Ascending aorta (tissue), 2 donors: ENCODE data around the gene NEMP1. TPM values are rescaled to one million over a fixed set of nuclear protein-coding genes. Genes with fewer than 3 reads are reported as not detected.

ENCODE experiments used
- DNase-seq, 2 donors: peaks; one replicate each; pipeline ENCODE4 v3.0.0-alpha.2; 2019; ENCODE audit warnings: low spot score in 2 of 2
- H3K27ac ChIP-seq, 2 donors: fragments of 200-600 bp; sonication (generic); one replicate each; pipeline ENCODE4 v1.5.1; 2016 to 2017; ENCODE audit warnings: mild to moderate bottlenecking in 1 of 2
- H3K27me3 ChIP-seq: fragments of 200-600 bp; sonication (generic); one replicate; pipeline ENCODE4 v1.5.1; 2017
- H3K36me3 ChIP-seq, 2 donors: fragments of 200-600 bp; sonication (generic); one replicate each; pipeline ENCODE4 v1.5.1; 2016
- H3K4me1 ChIP-seq, 2 donors: fragments of 200-600 bp; sonication (generic); one replicate each; pipeline ENCODE4 v1.5.1; 2016 to 2017; ENCODE audit warnings: mild to moderate bottlenecking in 1 of 2
- H3K4me3 ChIP-seq, 2 donors: fragments of 200-600 bp; sonication (generic); one replicate each; pipeline ENCODE4 v1.5.1; 2016 to 2017; ENCODE audit warnings: mild to moderate bottlenecking in 1 of 2
- H3K9me3 ChIP-seq, 2 donors: fragments of 200-600 bp; sonication (generic); one replicate each; pipeline ENCODE4 v1.5.1; 2016
- intact Hi-C: fragments of 100-400 bp; cut with DNase I; formaldehyde crosslinking; loops from one replicate; pipeline ENCODE4 v1.15.1; 2023
- total RNA-seq: library from RNA; depleted of rRNA; stranded (reverse); fragments of >200 nt; gene quantifications from one replicate; pipeline ENCODE4 v1.1.0, GENCODE V29; 2016
- TF ChIP-seq, protein P1 (sequence below), 3 experiments: fragments of 200-600 bp in 2 of 3; fragments of 450-650 bp in 1 of 3; sonication (generic) in 2 of 3; IDR thresholded peaks; one replicate each; pipeline ENCODE4 v1.5.1; 2016 to 2019; ENCODE audit warnings: antibody characterized with exemption in 3 of 3, mild to moderate bottlenecking in 1 of 3, moderate library complexity in 1 of 3

NEMP1 gene
- total RNA-seq, 1 donor from 2014 or later, result 7.7 TPM

DNA sequence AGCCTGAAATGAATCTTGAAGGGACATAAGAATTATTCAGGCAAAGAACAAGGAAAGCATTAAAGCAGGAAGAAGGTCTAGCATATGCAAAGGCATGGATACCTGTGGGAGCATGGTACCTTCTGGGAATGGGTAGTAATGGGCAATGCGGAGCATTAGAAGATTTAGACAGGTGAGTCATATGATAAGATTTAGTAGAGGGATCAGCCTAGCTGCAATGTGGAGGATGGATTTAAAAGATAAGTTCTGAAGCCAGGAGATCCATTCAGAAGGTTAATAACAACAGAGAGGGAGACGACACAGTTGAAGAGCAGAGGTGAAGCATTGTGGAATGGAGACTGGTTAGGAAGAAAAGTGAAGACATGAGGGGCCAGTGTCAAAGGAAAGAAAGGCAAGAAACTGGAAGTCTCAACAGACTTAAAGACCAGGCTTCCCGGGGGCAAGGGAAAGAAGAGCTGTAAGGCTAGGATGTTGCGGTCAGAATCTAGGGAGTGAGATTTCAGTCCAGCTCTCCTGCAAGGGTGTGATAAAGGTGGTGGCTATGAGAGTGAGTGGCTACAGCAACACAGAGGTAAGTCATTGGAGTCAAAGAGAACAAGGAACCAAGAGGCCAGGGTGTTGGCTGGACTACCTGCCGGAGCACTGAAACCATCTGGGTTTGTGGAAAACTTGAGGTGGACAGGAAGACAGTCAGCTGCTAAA is 38.1 kb upstream of the NEMP1 start:
- no peak overlapping the region for H3K27ac ChIP-seq
- TF ChIP-seq, protein P1, sequence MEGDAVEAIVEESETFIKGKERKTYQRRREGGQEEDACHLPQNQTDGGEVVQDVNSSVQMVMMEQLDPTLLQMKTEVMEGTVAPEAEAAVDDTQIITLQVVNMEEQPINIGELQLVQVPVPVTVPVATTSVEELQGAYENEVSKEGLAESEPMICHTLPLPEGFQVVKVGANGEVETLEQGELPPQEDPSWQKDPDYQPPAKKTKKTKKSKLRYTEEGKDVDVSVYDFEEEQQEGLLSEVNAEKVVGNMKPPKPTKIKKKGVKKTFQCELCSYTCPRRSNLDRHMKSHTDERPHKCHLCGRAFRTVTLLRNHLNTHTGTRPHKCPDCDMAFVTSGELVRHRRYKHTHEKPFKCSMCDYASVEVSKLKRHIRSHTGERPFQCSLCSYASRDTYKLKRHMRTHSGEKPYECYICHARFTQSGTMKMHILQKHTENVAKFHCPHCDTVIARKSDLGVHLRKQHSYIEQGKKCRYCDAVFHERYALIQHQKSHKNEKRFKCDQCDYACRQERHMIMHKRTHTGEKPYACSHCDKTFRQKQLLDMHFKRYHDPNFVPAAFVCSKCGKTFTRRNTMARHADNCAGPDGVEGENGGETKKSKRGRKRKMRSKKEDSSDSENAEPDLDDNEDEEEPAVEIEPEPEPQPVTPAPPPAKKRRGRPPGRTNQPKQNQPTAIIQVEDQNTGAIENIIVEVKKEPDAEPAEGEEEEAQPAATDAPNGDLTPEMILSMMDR (IDR thresholded peaks at IDR 0.05), result no peak
- intact Hi-C loops, result no loop called here
- H3K4me3 ChIP-seq, result no peak overlapping the region
- no peaks in the 10 kb centered on the region for H3K9me3 ChIP-seq
- no peaks in the 10 kb centered on the region for H3K27me3 ChIP-seq
- peaks cover 0 to 8% of the 10 kb centered on the region in 2 donors for H3K4me1 ChIP-seq
- DNase-seq, result no peak
- H3K36me3 ChIP-seq, result no peaks in the 10 kb centered on the region

DNA sequence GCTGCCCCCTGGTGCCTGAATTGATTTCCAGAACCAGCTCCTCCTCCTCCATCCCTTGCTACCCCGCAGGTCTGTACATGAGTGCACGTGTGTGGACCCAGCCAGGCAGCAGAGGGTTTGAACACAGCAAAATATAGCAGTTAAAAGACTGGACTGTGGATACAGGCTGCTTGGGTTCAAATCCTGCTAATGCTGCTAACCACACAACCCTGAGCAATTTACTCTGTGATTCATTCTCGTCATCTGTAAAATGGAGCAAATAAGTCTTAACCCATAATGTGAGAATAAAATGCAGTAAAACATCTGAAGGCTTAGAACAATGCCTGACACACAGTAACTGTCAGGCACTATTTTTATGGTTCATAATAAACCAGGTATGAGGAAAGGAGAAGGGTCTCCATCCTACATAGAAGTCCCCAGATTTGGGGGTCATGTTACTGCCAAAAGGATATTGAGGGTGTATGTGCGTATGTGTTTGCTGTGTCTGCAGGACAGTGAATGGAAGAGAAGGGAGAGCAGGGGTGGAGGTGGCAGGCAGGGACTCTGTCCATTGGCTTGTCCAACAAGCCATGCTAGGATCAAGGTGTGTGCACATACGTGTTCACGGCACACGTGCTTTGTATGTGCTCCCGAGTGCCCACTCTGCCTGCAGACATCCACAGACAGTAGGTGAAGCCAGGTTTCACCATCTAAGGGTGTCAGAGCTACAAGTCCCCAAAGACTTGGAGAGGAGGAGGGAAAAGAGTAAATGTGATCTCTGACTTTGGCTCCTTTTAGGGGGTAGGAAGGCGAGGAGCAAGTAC is 34.1 kb upstream of the NEMP1 start:
- DNase-seq, result no peak
- peaks cover 4 to 17% of the 10 kb centered on the region in 2 donors for H3K4me1 ChIP-seq
- TF ChIP-seq, protein P1 (IDR thresholded peaks at IDR 0.05), result peak in 2 of 3 experiments; percentile 71 to 85
- H3K27me3 ChIP-seq, result no peaks in the 10 kb centered on the region
- intact Hi-C loops, result loop anchor here (1.0 kb wide), 1 partner anchor 43 kb away; no protein-coding TSS in a partner anchor
- H3K36me3 ChIP-seq, result peaks cover 6 to 7% of the 10 kb centered on the region in 2 donors
- peak overlapping the region; percentile 76 to 90 for H3K4me3 ChIP-seq
- no peaks in the 10 kb centered on the region for H3K9me3 ChIP-seq
- H3K27ac ChIP-seq, result peak overlapping the region; percentile 96 to 98

DNA sequence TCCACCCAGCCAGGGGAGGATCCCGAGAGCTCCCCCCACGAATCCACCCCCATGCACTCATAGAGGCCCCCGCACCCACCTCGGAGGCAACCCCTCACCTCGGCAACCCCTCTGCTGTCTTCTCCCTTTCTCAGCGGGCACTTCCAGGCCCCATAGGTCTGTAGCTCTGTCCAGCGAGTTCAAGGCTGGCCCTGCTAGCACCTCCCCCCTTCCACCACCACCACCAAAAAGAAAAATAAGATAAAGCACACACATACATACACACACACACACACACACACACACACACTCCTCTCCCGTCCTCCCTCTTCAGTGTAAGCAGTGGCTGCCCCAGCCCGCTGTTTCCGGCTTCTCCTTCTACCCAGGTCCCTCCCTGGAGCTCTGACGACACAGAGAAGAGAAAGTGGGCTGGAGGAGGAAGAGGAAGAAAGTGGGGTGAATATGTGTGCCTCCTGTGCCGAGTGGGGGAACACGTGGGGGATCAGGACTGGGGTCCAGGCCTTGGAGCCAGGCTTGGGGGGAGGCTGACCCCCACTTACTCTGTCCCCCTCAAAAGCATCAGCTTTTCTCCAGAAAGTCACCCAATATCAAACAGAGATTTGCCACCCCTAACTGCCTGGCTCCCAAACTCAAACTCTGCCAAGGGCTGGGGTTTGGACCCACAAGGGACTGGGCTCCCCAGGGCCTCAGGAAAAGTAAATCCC is 32.6 kb upstream of the NEMP1 start, which contains the start of gene STAT6:
Gene STAT6, minus strand, starts transcription at position 332 of the 704 bp plus-strand sequence. CDS start 3,084 bp downstream, outside the sequence.
- peak; percentile 80 to 92 for DNase-seq
- H3K27me3 ChIP-seq, result no peaks in the 10 kb centered on the region
- intact Hi-C loops, result loop anchor here (2.0 kb wide), 1 partner anchor 16 kb away; no protein-coding TSS in a partner anchor
- no peaks in the 10 kb centered on the region for H3K9me3 ChIP-seq
- TF ChIP-seq, protein P1 (IDR thresholded peaks at IDR 0.05), result no peak
- H3K36me3 ChIP-seq, result peaks cover 21% of the 10 kb centered on the region in 2 donors
- peak within 1 kb of the TSS; percentile 76 to 90 for H3K4me3 ChIP-seq
- peak within 1 kb of the TSS; percentile 96 to 98 for H3K27ac ChIP-seq
- peaks cover 4 to 17% of the 10 kb centered on the region in 2 donors for H3K4me1 ChIP-seq

DNA sequence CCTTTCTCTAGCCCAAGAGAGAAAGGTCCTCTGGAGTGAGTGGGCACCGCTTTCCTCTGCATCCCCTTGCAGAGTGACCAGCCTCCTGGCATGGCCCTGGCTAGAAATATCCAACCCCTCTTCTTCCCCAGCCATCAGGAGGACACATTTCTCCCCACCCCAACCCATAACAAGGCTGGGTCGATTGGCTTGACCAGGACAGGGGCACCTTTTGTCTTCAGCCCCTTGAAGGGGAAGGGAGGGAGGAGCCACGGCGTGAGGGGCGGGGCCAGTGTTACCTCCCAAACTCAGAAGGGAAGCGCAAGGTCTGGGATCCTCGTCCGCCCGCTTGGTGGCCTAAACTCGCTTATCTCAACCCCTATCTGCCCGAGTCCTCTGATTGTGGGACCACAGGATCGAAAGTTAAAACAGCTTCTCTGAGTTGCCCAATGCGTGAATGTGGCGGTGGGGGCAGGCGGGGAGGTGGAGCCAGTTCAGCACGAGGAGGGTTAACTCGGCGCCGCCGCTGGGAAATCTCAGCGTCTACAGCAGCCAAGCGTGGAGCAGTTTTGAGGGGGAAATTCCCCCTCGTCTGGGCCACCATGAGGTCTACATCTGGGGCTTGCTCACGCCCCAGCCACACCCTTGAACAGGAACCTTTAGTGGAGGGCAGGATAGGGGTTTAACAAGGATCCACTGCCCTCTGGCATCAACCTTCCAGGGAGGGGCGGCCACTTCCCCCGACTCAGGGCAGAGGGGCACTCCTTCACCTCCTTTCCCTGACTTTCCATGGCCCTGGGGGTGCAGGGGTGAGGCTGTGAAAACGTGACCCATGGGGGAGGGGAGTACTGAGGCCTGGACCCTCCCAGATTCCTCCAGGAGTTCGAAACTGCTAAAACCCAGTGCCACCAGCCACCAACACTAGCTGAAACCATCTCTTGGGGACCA is 31.8 kb upstream of the NEMP1 start:
- peaks cover 29 to 30% of the 10 kb centered on the region in 2 donors for H3K36me3 ChIP-seq
- peak overlapping the region; percentile 96 to 98 for H3K27ac ChIP-seq
- peaks cover 4 to 17% of the 10 kb centered on the region in 2 donors for H3K4me1 ChIP-seq
- intact Hi-C loops, result loop anchor here (1.0 to 2.0 kb wide), 2 partner anchors 16 to 21 kb away; partner anchors contain the start of gene NAB2
- peak in 1 of 2 donors; percentile 83 for DNase-seq
- TF ChIP-seq, protein P1 (IDR thresholded peaks at IDR 0.05), result no peak
- H3K27me3 ChIP-seq, result no peaks in the 10 kb centered on the region
- H3K9me3 ChIP-seq, result no peaks in the 10 kb centered on the region
- peak overlapping the region; percentile 76 to 90 for H3K4me3 ChIP-seq
